Measurements from ENCODE around the gene CASZ1.

CASZ1 gene

DNA sequence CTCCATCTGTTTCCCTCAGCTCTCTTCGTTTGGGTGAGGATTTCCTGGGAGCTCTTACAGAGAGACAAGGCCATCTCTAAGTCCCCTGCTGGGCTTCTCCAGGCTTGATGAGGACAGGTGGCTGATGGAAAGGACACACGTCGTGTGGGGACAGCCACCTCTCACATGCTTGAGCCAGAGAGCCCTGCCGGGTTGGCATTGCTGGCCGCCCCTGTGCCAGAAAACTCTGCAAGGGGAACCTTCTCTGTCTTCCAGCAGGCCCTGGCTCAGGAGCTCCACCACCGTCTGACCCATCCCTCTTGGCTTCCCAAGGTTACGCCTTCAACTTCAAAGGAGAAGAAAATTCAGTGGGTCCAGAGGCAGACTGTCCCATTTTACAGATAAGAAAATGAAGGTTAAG lies 82.8 kb downstream of the CASZ1 start:
- no peak for ATAC-seq (ENCODE audit: insufficient read depth, low read depth)
- Histone ChIP-seq H2AFZ (ENCODE audit: low read depth, low read length) (no peak overlapping the region), H3K9ac (ENCODE audit: low read depth, low read length) (no peak overlapping the region), H3K4me3 (ENCODE audit: low read depth in 1 of 2, low read length in 2 of 2) (no peak overlapping the region), H3K27ac (ENCODE audit: low read length) (no peak overlapping the region), H3K36me3 (ENCODE audit: insufficient read depth, low read length) (no peaks in the 10 kb centered on the region), H4K20me1 (ENCODE audit: insufficient read depth, low read length) (no peaks in the 10 kb centered on the region; the same call in 1 of the 2 replicates), H3K27me3 (ENCODE audit: insufficient read depth, low read length, poor library complexity) (peaks cover 10% of the 10 kb centered on the region), H3K79me2 (ENCODE audit: insufficient read depth, low read length) (no peaks in the 10 kb centered on the region), H3K4me1 (ENCODE audit: insufficient read depth, low read length) (no peaks in the 10 kb centered on the region), H3K9me3 (ENCODE audit: insufficient read depth, low read length, severe bottlenecking) (no peaks in the 10 kb centered on the region), H3K4me2 (ENCODE audit: insufficient read depth, low read length) (no peak overlapping the region)
- TF ChIP-seq, protein P1, sequence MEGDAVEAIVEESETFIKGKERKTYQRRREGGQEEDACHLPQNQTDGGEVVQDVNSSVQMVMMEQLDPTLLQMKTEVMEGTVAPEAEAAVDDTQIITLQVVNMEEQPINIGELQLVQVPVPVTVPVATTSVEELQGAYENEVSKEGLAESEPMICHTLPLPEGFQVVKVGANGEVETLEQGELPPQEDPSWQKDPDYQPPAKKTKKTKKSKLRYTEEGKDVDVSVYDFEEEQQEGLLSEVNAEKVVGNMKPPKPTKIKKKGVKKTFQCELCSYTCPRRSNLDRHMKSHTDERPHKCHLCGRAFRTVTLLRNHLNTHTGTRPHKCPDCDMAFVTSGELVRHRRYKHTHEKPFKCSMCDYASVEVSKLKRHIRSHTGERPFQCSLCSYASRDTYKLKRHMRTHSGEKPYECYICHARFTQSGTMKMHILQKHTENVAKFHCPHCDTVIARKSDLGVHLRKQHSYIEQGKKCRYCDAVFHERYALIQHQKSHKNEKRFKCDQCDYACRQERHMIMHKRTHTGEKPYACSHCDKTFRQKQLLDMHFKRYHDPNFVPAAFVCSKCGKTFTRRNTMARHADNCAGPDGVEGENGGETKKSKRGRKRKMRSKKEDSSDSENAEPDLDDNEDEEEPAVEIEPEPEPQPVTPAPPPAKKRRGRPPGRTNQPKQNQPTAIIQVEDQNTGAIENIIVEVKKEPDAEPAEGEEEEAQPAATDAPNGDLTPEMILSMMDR (IDR thresholded peaks at IDR 0.05; ENCODE audit: borderline replicate concordance, extremely low read depth, low read length, poor library complexity, severe bottlenecking): no peak
- no peak for TF ChIP-seq EZH2 (IDR thresholded peaks at IDR 0.05; ENCODE audit: borderline replicate concordance, low read depth, low read length, severe bottlenecking)
- DNase-seq: no peak

GRCh38 chr1:10712568-10713362 lies 83.7 kb downstream of the CASZ1 start:
- Histone ChIP-seq H4K20me1 (ENCODE audit: insufficient read depth, low read length) (no peaks in the 10 kb centered on the region; the same call in 1 of the 2 replicates), H3K27ac (ENCODE audit: low read length) (no peak overlapping the region), H3K27me3 (ENCODE audit: insufficient read depth, low read length, poor library complexity) (peaks cover 10% of the 10 kb centered on the region), H2AFZ (ENCODE audit: low read depth, low read length) (no peak overlapping the region), H3K4me2 (ENCODE audit: insufficient read depth, low read length) (no peak overlapping the region), H3K9me3 (ENCODE audit: insufficient read depth, low read length, severe bottlenecking) (no peaks in the 10 kb centered on the region), H3K4me1 (ENCODE audit: insufficient read depth, low read length) (no peaks in the 10 kb centered on the region), H3K9ac (ENCODE audit: low read depth, low read length) (no peak overlapping the region), H3K79me2 (ENCODE audit: insufficient read depth, low read length) (no peaks in the 10 kb centered on the region), H3K36me3 (ENCODE audit: insufficient read depth, low read length) (no peaks in the 10 kb centered on the region), H3K4me3 (ENCODE audit: low read depth in 1 of 2, low read length in 2 of 2) (no peak overlapping the region)
- no peak for DNase-seq
- ATAC-seq (ENCODE audit: insufficient read depth, low read depth): no peak
- TF ChIP-seq, protein P1 (IDR thresholded peaks at IDR 0.05; ENCODE audit: borderline replicate concordance, extremely low read depth, low read length, poor library complexity, severe bottlenecking): no peak
- no peak for TF ChIP-seq EZH2 (IDR thresholded peaks at IDR 0.05; ENCODE audit: borderline replicate concordance, low read depth, low read length, severe bottlenecking)

GRCh38 chr1:10710489-10710888 lies 86.0 kb downstream of the CASZ1 start:
- no peak for TF ChIP-seq EZH2 (IDR thresholded peaks at IDR 0.05; ENCODE audit: borderline replicate concordance, low read depth, low read length, severe bottlenecking)
- TF ChIP-seq, protein P1 (IDR thresholded peaks at IDR 0.05; ENCODE audit: borderline replicate concordance, extremely low read depth, low read length, poor library complexity, severe bottlenecking): no peak
- H3K4me1 ChIP-seq (ENCODE audit: insufficient read depth, low read length): no peaks in the 10 kb centered on the region
- DNase-seq (no peak), ATAC-seq (ENCODE audit: insufficient read depth, low read depth) (no peak)
- H4K20me1 ChIP-seq (ENCODE audit: insufficient read depth, low read length): no peaks in the 10 kb centered on the region; the same call in 1 of the 2 replicates
- no peak overlapping the region for H3K4me3 ChIP-seq (ENCODE audit: low read depth in 1 of 2, low read length in 2 of 2)
- no peak overlapping the region for H3K9ac ChIP-seq (ENCODE audit: low read depth, low read length)
- H3K36me3 ChIP-seq (ENCODE audit: insufficient read depth, low read length): no peaks in the 10 kb centered on the region
- no peak overlapping the region for H2AFZ ChIP-seq (ENCODE audit: low read depth, low read length)
- no peak overlapping the region for H3K27ac ChIP-seq (ENCODE audit: low read length)
- no peaks in the 10 kb centered on the region for H3K27me3 ChIP-seq (ENCODE audit: insufficient read depth, low read length, poor library complexity)
- H3K79me2 ChIP-seq (ENCODE audit: insufficient read depth, low read length): no peaks in the 10 kb centered on the region
- H3K4me2 ChIP-seq (ENCODE audit: insufficient read depth, low read length): no peak overlapping the region
- no peaks in the 10 kb centered on the region for H3K9me3 ChIP-seq (ENCODE audit: insufficient read depth, low read length, severe bottlenecking)

Measured in DND-41 (cell line).